H1 (cell line): ENCODE data around the gene WNT3A. TPM values are rescaled to one million over a fixed set of nuclear protein-coding genes. Genes with fewer than 3 reads are reported as not detected.
A peak's percentile ranks its signal among the peaks of the same experiment; 100 is the strongest.

ENCODE experiments used
- CTCF ChIA-PET: fragments of 300-600 bp; sonication (Branson Sonifier 250); formaldehyde crosslinking; loops from one replicate; lab custom pipeline; 2021; ENCODE audit not compliant: partially characterized antibody; lab: Charles Lee
- POLR2A ChIA-PET: fragments of 300-600 bp; sonication (Branson Sonifier 250); formaldehyde crosslinking; loops from one replicate; lab custom pipeline; 2021; ENCODE audit warnings: inconsistent platforms; ENCODE audit not compliant: partially characterized antibody; lab: Charles Lee
- DNase-seq, 2 experiments: peaks; one replicate each; pipeline versions ENCODE4 v3.0.0 to v3.0.0-alpha.2; 2010 to 2022; ENCODE audit warnings: low spot score in 2 of 2, low read depth in 1 of 2, mixed read lengths in 1 of 2
- FAIRE-seq: peaks from 2 replicates; lab custom pipeline; 2011; peaks lifted over from hg19 to GRCh38; lab: Jason Lieb, UNC
- H2AFZ ChIP-seq: 2 replicates; pipeline ENCODE4 v1.8.1; 2012; ENCODE audit warnings: low read length, inconsistent platforms
- H2AK5ac ChIP-seq: 2 replicates; pipeline ENCODE4 v1.6.1; 2013; ENCODE audit warnings: low read depth, low read length
- H2BK120ac ChIP-seq: replicated peaks from 2 replicates; pipeline ENCODE3; 2013; ENCODE audit warnings: low read depth, low read length, inconsistent platforms
- H2BK12ac ChIP-seq: 2 replicates; pipeline ENCODE4 v1.6.1; 2013; ENCODE audit warnings: low read depth, low read length
- H2BK15ac ChIP-seq: 2 replicates; pipeline ENCODE4 v1.6.1; 2013; ENCODE audit warnings: low read length
- H2BK20ac ChIP-seq: 2 replicates; pipeline ENCODE4 v1.6.1; 2013; ENCODE audit warnings: low read length
- H2BK5ac ChIP-seq: 2 replicates; pipeline ENCODE4 v1.6.1; 2013; ENCODE audit warnings: low read depth, low read length
- H3K14ac ChIP-seq: 2 replicates; pipeline ENCODE4 v1.6.1; 2013; ENCODE audit warnings: inconsistent platforms; ENCODE audit not compliant: insufficient read length
- H3K18ac ChIP-seq: 2 replicates; pipeline ENCODE4 v1.6.1; 2013; ENCODE audit warnings: low read length; ENCODE audit errors: extremely low read depth
- H3K23ac ChIP-seq: 2 replicates; pipeline ENCODE4 v1.6.1; 2013; ENCODE audit warnings: inconsistent platforms; ENCODE audit not compliant: insufficient read length
- H3K23me2 ChIP-seq: 2 replicates; pipeline ENCODE4 v1.6.1; 2013; ENCODE audit warnings: low read depth, low read length
- H3K27ac ChIP-seq: 2 replicates; pipeline ENCODE4 v1.6.1; 2011; ENCODE audit warnings: low read depth, low read length, inconsistent platforms
- H3K27me3 ChIP-seq, 4 experiments: replicated peaks in 1 of 4; 1 replicate in 1 of 4; 2 replicates in 3 of 4; pipeline versions ENCODE4 v1.6.1 to v1.8.1; 2011 to 2013; ENCODE audit warnings: low read length in 3 of 4, mild to moderate bottlenecking in 3 of 4, inconsistent platforms in 2 of 4, mixed read lengths in 2 of 4, moderate library complexity in 1 of 4; ENCODE audit not compliant: control insufficient read depth in 3 of 4, insufficient read depth in 3 of 4; ENCODE audit errors: extremely low read depth in 1 of 4
- H3K36me3 ChIP-seq, 4 experiments: 2 replicates each; pipeline versions ENCODE4 v1.6.1 to v1.8.1; 2011 to 2013; ENCODE audit warnings: mild to moderate bottlenecking in 4 of 4, low read length in 3 of 4, moderate library complexity in 2 of 4, control low read depth in 1 of 4, inconsistent platforms in 1 of 4; ENCODE audit not compliant: insufficient read depth in 4 of 4, control insufficient read depth in 2 of 4
- H3K4ac ChIP-seq: replicated peaks from 2 replicates; pipeline ENCODE3; 2013; ENCODE audit warnings: low read length, low read depth, mixed read lengths, inconsistent platforms; ENCODE audit not compliant: insufficient read length
- H3K4me1 ChIP-seq, 4 experiments: replicated peaks in 1 of 4; 1 replicate in 1 of 4; 2 replicates in 3 of 4; pipeline versions ENCODE4 v1.6.1 to v1.8.1; 2011 to 2013; ENCODE audit warnings: low read length in 3 of 4, inconsistent platforms in 2 of 4, mixed read lengths in 1 of 4; ENCODE audit not compliant: insufficient read depth in 4 of 4, control insufficient read depth in 3 of 4
- H3K4me2 ChIP-seq, 2 experiments: 2 replicates each; pipeline versions ENCODE4 v1.6.1 to v1.8.1; 2011 to 2013; ENCODE audit warnings: low read depth in 2 of 2, low read length in 2 of 2, control low read depth in 1 of 2, inconsistent platforms in 1 of 2, mild to moderate bottlenecking in 1 of 2; ENCODE audit not compliant: insufficient read depth in 1 of 2
- H3K4me3 ChIP-seq, 4 experiments: fragments of 200-600, 300-600 bp in 1 of 4; sonication (generic), shearing (Covaris generic), sonication (Bioruptor Twin) in 1 of 4; 2 replicates each; pipeline versions ENCODE4 v1.5.1 to v1.8.1; 2011 to 2016; ENCODE audit warnings: low read length in 4 of 4, low read depth in 3 of 4, control low read depth in 2 of 4, inconsistent platforms in 2 of 4, mild to moderate bottlenecking in 2 of 4, mixed read lengths in 1 of 4, moderate library complexity in 1 of 4; ENCODE audit not compliant: insufficient read depth in 2 of 4; ENCODE audit errors: extremely low read depth in 1 of 4
- H3K56ac ChIP-seq: replicated peaks from 2 replicates; pipeline ENCODE3; 2013; ENCODE audit warnings: low read depth, mild to moderate bottlenecking, mixed read lengths, low read length, inconsistent platforms; ENCODE audit not compliant: insufficient read length
- H3K79me1 ChIP-seq: 2 replicates; pipeline ENCODE4 v1.6.1; 2013; ENCODE audit warnings: low read depth, low read length, control low read depth
- H3K79me2 ChIP-seq, 2 experiments: 2 replicates each; pipeline versions ENCODE4 v1.6.1 to v1.8.1; 2012 to 2013; ENCODE audit warnings: low read length in 2 of 2, mild to moderate bottlenecking in 2 of 2, inconsistent platforms in 1 of 2; ENCODE audit not compliant: insufficient read depth in 2 of 2, control insufficient read depth in 1 of 2
- H3K9ac ChIP-seq, 4 experiments: replicated peaks in 1 of 4; 1 replicate in 1 of 4; 2 replicates in 3 of 4; pipeline versions ENCODE4 v1.6.1 to v1.8.1; 2011 to 2013; ENCODE audit warnings: low read depth in 3 of 4, low read length in 3 of 4, control low read depth in 2 of 4, mild to moderate bottlenecking in 2 of 4, moderate library complexity in 2 of 4, inconsistent platforms in 1 of 4; ENCODE audit errors: extremely low read depth in 1 of 4
- H3K9me3 ChIP-seq, 2 experiments: 2 replicates each; pipeline versions ENCODE4 v1.6.1 to v1.8.1; 2012 to 2013; ENCODE audit warnings: mild to moderate bottlenecking in 2 of 2, moderate library complexity in 2 of 2, control low read depth in 1 of 2, inconsistent platforms in 1 of 2, low read depth in 1 of 2, low read length in 1 of 2, mixed read lengths in 1 of 2; ENCODE audit not compliant: insufficient read depth in 2 of 2
- H4K20me1 ChIP-seq, 2 experiments: replicated peaks in 1 of 2; 2 replicates each; pipeline versions ENCODE3 to v1.8.1; 2011 to 2013; ENCODE audit warnings: inconsistent platforms in 2 of 2, low read length in 2 of 2, mild to moderate bottlenecking in 1 of 2; ENCODE audit not compliant: insufficient read depth in 2 of 2, control insufficient read depth in 1 of 2
- H4K5ac ChIP-seq: 2 replicates; pipeline ENCODE4 v1.6.1; 2013; ENCODE audit warnings: low read length, low read depth, mixed read lengths, inconsistent platforms; ENCODE audit not compliant: insufficient read length
- H4K8ac ChIP-seq: 2 replicates; pipeline ENCODE4 v1.8.0; 2013; ENCODE audit warnings: mild to moderate bottlenecking, moderate library complexity, low read length, inconsistent platforms; ENCODE audit not compliant: insufficient read depth; ENCODE audit errors: extremely low read depth
- H4K91ac ChIP-seq: replicated peaks from 2 replicates; pipeline ENCODE3; 2013; ENCODE audit warnings: low read length, mixed read lengths, inconsistent platforms; ENCODE audit not compliant: insufficient read length
- CHD2 ChIP-seq: IDR thresholded peaks from 2 replicates; pipeline ENCODE4 v1.6.1; 2012; ENCODE audit warnings: low read length, improper control_type of control experiment
- GTF2F1 ChIP-seq: IDR thresholded peaks from 2 replicates; pipeline ENCODE4 v1.6.1; 2012; ENCODE audit warnings: low read depth, low read length, improper control_type of control experiment, borderline replicate concordance
- NRF1 ChIP-seq: IDR thresholded peaks from 2 replicates; pipeline ENCODE4 v1.6.1; 2011; ENCODE audit warnings: mild to moderate bottlenecking, low read depth, low read length, improper control_type of control experiment
- PHF8 ChIP-seq: fragments of 200-600 bp; sonication (generic); conservative IDR thresholded peaks from 2 replicates; pipeline ENCODE4 v1.7.1; 2012; ENCODE audit warnings: low read depth, mild to moderate bottlenecking, inconsistent platforms, low read length, moderate library complexity
- RFX5 ChIP-seq: IDR thresholded peaks from 2 replicates; pipeline ENCODE4 v1.6.1; 2011; ENCODE audit warnings: low read depth, low read length, improper control_type of control experiment, borderline replicate concordance
- RXRA ChIP-seq: IDR thresholded peaks from 2 replicates; pipeline ENCODE4 v1.6.1; 2011; ENCODE audit warnings: low read depth, mild to moderate bottlenecking, low read length, moderate library complexity; ENCODE audit not compliant: insufficient read depth
- SIRT6 ChIP-seq: IDR thresholded peaks from one replicate; pipeline ENCODE4 v1.7.1; 2012; ENCODE audit warnings: low read length, inconsistent platforms
- SP2 ChIP-seq: IDR thresholded peaks from 2 replicates; pipeline ENCODE4 v1.6.1; 2012; ENCODE audit warnings: mild to moderate bottlenecking, low read length, inconsistent platforms
- SUZ12 ChIP-seq: fragments of 200-600 bp; sonication (generic); IDR thresholded peaks from 2 replicates; pipeline ENCODE4 v1.6.1; 2012; ENCODE audit warnings: mild to moderate bottlenecking, inconsistent platforms, low read length, moderate library complexity, mixed read lengths
- USF2 ChIP-seq: IDR thresholded peaks from 2 replicates; pipeline ENCODE4 v1.6.1; 2011; ENCODE audit warnings: low read length, improper control_type of control experiment
- ZNF274 ChIP-seq: IDR thresholded peaks from 2 replicates; pipeline ENCODE4 v1.7.0; 2012; ENCODE audit warnings: low read length, borderline replicate concordance; ENCODE audit errors: extremely low read depth
- WGBS, 2 experiments: shearing (Covaris generic) in 1 of 2; methylation state at CpG; one replicate each; pipeline versions ENCODE4 v1.1.6 to v1.1.7; 2013 to 2015; ENCODE audit warnings: low lambda C conversion rate in 2 of 2, mixed read lengths in 2 of 2, inconsistent platforms in 1 of 2, low coverage in 1 of 2, missing lambda C conversion rate in 1 of 2; ENCODE audit not compliant: insufficient replicate concordance in 2 of 2, insufficient coverage in 1 of 2, insufficient read length in 1 of 2; ENCODE audit errors: extremely low coverage in 1 of 2, missing lambda C conversion rate in 1 of 2; 5-methylcytosine and 5-hydroxymethylcytosine counted together
- polyA plus RNA-seq, 7 experiments: library from polyadenylated mRNA; depleted of rRNA in 3 of 7; stranded (reverse) in 5 of 7; unstranded in 2 of 7; fragments of >200 nt in 5 of 7; fragments of 200-250 nt in 2 of 7; gene quantifications; 1 replicate in 5 of 7; 2 replicates in 1 of 7; 4 replicates in 1 of 7; pipeline versions ENCODE4 v1.2.1 to v1.2.3, GENCODE V29; 2011 to 2013; ENCODE audit warnings: missing spikeins in 2 of 7, mixed read lengths in 2 of 7
- total RNA-seq: library from RNA; stranded (reverse); fragmentation: NEBNext Ultra II Directional; extraction: Animal tissue kit (Norgen Biotek cat#: 25700); gene quantifications from 2 replicates; pipeline ENCODE4 v1.2.1, GENCODE V29; 2021

Gene WNT3A
- total and polyA plus RNA-seq, 2 of the 8 experiments (the other 6 are each of a cell fraction or from before 2014, with no cell fraction given): 0.08 to 0.19 TPM

GRCh38 chr1:228034954-228035837 lies 28.4 kb downstream of the WNT3A start:
- Histone ChIP-seq H3K79me1 (no peaks in the 10 kb centered on the region), H4K20me1 (peaks cover 0 to 5% of the 10 kb centered on the region in 2 experiments), H2BK120ac (no peak overlapping the region), H3K79me2 (no peaks in the 10 kb centered on the region), H2AFZ (no peak overlapping the region), H3K9ac (no peak overlapping the region), H3K23me2 (peaks cover 4% of the 10 kb centered on the region; the same call in 1 of the 2 replicates), H2BK12ac (no peak overlapping the region), H2AK5ac (no peak overlapping the region), H3K56ac (no peak overlapping the region), H3K27ac (no peak overlapping the region), H3K27me3 (peaks cover 10 to 46% (median 39%) of the 10 kb centered on the region in 4 experiments), H4K5ac (no peak overlapping the region), H4K91ac (no peak overlapping the region), H3K4ac (no peak overlapping the region), H4K8ac (no peak overlapping the region; the same call in 1 of the 2 replicates), H3K23ac (no peak overlapping the region), H3K9me3 (no peaks in the 10 kb centered on the region), H3K14ac (no peak overlapping the region), H3K4me2 (no peak overlapping the region), H2BK20ac (no peak overlapping the region), H3K36me3 (no peaks in the 10 kb centered on the region), H2BK5ac (no peak overlapping the region), H3K4me1 (peaks cover 0 to 13% (median 7%) of the 10 kb centered on the region in 4 experiments; a peak in 6 of 7 replicates), H3K18ac (no peak overlapping the region; the same call in 1 of the 2 replicates), H2BK15ac (no peak overlapping the region), H3K4me3 (no peak overlapping the region)
- peak in 1 of 2 experiments; percentile 41 for DNase-seq
- WGBS, 2 experiments: 86% methylated on average over 15 of the region's 16 CpGs; no CpG with 5 or more reads in 1 of the 2 experiments
- FAIRE-seq: no peak
- ChIA-PET CTCF (interaction anchor here (1.1 to 4.1 kb wide), 2 partner anchors 24 to 30 kb away, joined by 3 to 22 read pairs; partner anchors contain the start of gene WNT3A), POLR2A (no interaction called here)
- TF ChIP-seq NRF1: no peak
- TF ChIP-seq CHD2: no peak
- no peak for TF ChIP-seq RFX5
- TF ChIP-seq SUZ12: no peak
- no peak for TF ChIP-seq PHF8
- no peak for TF ChIP-seq GTF2F1
- TF ChIP-seq USF2: no peak
- no peak for TF ChIP-seq SIRT6
- no peak for TF ChIP-seq RXRA
- TF ChIP-seq ZNF274: no peak
- no peak for TF ChIP-seq SP2
